NCI-H82 treated with DMSO at 0.1 percent for 48 hours (cell line): ENCODE data around the gene NOXA1.
"Not testable (repeated sequence)": the region's sequence is repeated elsewhere in the genome, so short reads cannot be mapped to it uniquely, and the experiment has no call there.

ENCODE experiments used
- DNase-seq: peaks from one replicate; lab custom pipeline; 2025; ENCODE audit not compliant: unreplicated experiment; lab: John Stamatoyannopoulos, UW

Gene NOXA1, protein sequence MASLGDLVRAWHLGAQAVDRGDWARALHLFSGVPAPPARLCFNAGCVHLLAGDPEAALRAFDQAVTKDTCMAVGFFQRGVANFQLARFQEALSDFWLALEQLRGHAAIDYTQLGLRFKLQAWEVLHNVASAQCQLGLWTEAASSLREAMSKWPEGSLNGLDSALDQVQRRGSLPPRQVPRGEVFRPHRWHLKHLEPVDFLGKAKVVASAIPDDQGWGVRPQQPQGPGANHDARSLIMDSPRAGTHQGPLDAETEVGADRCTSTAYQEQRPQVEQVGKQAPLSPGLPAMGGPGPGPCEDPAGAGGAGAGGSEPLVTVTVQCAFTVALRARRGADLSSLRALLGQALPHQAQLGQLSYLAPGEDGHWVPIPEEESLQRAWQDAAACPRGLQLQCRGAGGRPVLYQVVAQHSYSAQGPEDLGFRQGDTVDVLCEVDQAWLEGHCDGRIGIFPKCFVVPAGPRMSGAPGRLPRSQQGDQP

GRCh38 chr9:137422604-137423513, at the start of gene NOXA1, which contains the start of gene EXD3:
Gene NOXA1, plus strand, starts transcription at chr9:137423393. Its CDS starts 137 bp downstream, at chr9:137423530.
Gene EXD3, minus strand, starts transcription at chr9:137423162. Its CDS starts 27,805 bp downstream, at chr9:137395357.
- peak; percentile 71 for DNase-seq

DNA sequence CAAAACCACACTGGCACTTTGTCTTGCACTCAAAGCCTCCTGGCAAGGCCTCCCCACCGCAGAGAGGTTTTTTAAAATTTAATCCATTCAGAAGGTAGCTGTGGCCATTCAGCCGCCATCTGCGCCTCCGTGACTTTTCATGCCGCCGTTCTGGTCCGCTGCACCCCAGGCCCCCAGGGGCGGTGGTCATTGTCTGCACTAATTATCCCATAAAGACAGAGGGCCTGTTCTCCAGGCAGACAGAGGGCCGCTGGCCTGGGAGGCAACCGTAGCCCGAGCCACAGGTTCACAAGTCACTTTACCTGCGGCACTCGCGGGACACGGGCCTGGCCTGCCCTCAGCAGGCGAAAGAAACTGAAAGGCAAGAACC, 49.6 kb upstream of the NOXA1 start:
- no peak for DNase-seq

DNA sequence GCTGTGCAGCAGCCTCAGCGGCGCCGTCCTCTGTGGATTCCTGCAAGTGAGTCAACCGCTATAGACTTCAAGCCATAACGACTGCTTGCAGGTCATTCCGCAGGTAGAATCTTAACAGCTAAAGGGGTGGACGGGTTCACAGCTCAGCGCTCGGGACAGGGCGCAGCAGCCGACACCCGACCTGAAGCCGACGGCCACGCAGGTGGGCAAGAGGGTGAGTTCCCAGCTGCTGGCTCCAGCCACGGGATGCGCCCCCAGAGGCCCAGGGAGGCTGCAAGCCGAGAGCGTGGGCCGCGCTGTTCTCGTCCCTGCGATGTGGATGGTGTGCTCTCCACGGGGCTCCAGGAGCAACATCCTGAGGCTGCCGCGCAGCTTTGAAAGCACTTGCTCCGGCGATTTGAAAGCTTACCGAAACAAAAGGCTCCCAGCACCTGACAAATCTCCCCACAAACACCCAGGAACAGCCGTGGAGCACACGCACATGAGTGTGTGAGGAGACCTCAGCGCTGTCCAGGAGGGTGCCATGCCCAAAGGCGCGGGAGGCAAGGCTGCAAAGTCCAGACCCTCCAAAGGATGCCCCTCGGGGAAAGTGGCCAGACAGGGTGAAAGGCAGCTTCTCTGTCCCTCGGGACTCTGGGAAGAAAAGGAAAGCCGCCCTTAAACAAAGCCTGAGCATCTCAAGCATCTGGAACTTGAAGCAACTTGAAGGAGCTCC, 48.9 kb upstream of the NOXA1 start:
- DNase-seq, result no peak

- no peak for DNase-seq
Measured at GRCh38 chr9:137375321-137376058, 47.7 kb upstream of the NOXA1 start.

- DNase-seq, result no peak
Measured at GRCh38 chr9:137376386-137376785, 46.8 kb upstream of the NOXA1 start.

DNA sequence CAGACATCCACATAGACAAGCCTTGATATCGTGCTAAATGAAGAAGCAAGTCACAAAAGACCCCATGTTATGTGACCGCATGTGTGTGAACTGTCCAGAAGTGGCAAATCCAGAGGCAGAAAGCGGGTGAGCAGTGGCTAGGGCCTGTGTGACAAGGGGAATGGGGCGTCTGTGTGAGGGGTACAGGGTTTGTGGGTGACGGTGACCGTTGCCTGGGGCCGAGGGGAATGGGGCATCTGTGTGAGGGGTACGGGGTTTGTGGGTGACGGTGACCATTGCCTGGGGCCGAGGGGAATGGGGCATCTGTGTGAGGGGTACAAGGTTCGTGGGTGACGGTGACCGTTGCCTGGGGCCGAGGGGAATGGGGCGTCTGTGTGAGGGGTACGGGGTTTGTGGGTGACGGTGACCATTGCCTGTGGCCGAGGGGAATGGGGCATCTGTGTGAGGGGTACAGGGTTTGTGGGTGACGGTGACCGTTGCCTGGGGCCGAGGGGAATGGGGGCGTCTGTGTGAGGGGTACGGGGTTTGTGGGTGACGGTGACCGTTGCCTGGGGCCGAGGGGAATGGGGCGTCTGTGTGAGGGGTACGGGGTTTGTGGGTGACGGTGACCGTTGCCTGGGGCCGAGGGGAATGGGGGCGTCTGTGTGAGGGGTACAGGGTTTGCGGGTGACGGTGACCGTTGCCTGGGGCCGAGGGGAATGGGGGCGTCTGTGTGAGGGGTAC, 44.3 kb upstream of the NOXA1 start:
- not testable (repeated sequence) for DNase-seq

- no peak for DNase-seq
Measured at GRCh38 chr9:137379761-137380161, 43.4 kb upstream of the NOXA1 start.

GRCh38 chr9:137380171-137380570, 43.0 kb upstream of the NOXA1 start:
- no peak for DNase-seq

- DNase-seq, result no peak
Measured at GRCh38 chr9:137380606-137381005, 42.6 kb upstream of the NOXA1 start.

GRCh38 chr9:137381501-137382443, 41.4 kb upstream of the NOXA1 start:
- no peak for DNase-seq

- no peak for DNase-seq
Measured at GRCh38 chr9:137382444-137383080, 40.6 kb upstream of the NOXA1 start.

DNA sequence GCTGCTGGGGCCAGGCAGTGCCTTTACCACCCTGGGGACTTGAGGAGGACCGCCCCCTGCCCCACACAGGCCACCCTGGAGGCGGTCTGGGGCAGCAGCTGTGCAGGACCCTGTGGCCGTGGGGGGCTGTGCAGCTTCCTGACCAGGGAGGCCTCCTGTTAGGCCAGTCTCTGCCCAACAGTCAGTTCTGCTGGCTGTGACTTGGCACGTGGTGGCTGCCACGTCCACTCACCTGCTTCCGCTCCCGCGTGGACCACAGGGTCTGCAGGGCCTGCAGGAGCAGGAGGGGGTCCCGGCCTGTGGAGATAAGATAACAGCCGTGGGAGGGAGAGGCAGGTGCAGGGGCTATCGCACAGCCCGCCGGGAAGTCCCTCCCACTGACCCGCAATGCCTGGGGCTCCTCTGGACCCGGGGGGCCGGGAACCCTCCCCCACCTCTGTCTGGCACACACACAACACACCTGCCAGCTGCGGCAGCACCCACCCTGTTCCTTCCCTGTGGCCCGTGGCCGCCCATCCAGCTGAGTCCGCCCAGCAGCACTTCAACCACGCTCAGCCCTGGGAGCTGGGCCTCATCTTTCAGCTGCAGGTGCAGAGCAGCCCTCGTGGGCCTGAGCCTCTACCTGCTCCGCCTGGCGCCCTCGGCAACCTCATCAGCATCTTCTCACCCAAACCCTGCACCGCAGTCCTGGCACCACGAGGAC, 40.0 kb upstream of the NOXA1 start:
- no peak for DNase-seq

DNA sequence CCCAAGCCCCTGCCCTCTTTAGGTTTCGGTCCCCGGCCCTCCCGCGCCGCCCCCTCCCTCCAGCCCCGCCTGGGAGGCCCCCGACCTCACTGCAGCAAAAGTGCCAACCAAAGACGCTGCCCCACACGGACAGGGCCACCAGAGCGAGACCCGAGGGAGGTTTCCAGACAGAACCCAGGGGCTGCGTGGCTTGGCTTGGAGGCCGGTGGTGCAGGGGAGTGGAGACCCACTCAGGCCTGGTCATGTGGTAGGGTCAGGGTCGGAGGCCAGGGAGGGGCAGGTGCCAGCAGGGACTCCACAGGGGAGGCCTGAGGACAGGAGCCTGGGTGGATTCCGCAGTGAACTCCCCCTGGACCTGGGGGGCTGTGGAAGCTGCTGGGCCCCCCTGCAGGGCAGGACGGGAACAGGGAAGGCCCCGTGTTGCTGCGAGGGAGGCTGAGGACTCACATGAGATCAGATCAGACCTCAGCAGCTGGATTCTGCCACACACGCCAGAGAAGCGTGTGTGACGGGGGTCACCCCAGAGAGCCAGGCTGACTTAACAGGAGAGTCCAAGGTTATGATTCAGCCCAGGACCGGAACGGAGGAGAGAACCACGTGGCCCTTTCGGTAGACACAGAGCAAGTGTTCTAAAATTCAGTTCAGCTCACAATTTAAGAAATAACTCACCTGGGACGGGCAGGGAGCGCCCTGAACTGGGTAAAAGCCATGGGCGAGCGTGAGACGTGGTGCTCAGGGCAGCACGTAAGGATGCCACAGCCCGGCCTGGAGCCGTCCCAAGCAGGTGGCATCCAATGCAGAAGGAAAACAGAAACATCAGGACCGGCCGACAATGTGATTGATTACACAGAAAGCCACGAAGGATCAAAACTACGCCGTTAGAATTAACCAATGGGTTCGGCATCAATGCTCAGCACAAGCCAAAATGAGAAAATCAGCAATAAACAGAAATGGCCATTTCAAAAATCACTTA, 39.1 kb upstream of the NOXA1 start:
- no peak for DNase-seq

GRCh38 chr9:137385061-137385655, 38.0 kb upstream of the NOXA1 start:
- DNase-seq, result no peak

DNA sequence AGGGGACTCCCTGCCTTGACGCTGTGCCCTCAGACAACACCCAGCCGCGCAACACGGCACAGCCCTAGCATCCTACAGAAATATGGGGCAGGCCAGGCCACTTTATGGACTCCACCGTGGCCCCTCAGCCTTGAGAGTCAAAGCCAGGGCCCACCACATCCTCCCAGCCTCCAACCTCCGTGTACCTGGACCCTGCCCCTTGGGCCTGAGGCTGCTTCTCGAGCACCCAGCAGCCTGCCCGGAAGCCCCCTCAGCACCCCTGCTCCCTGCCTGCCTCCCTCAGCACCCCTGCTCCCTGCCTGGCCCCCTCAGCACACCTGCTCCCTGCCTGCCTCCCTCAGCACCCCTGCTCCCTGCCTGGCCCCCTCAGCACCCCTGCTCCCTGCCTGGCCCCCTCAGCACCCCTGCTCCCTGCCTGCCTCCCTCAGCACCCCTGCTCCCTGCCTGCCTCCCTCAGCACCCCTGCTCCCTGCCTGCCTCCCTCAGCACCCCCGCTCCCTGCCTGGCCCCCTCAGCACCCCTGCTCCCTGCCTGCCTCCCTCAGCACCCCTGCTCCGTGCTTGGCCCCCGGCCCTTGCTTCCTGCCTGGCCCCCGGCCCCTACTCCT, 36.6 kb upstream of the NOXA1 start:
- DNase-seq, result not testable (repeated sequence)
